GM19099 (cell line): ENCODE results near the gene RNF115.

Experiments
- POLR2A ChIP-seq: IDR thresholded peaks from 3 replicates; pipeline ENCODE4 v1.6.1; 2011; ENCODE audit warnings: low read depth; ENCODE audit not compliant: insufficient read length; ENCODE audit errors: extremely low read depth

Gene RNF115

GRCh38 chr1:145788580-145788979 is 35.3 kb downstream of the RNF115 start:
- no peak for TF ChIP-seq POLR2A

DNA sequence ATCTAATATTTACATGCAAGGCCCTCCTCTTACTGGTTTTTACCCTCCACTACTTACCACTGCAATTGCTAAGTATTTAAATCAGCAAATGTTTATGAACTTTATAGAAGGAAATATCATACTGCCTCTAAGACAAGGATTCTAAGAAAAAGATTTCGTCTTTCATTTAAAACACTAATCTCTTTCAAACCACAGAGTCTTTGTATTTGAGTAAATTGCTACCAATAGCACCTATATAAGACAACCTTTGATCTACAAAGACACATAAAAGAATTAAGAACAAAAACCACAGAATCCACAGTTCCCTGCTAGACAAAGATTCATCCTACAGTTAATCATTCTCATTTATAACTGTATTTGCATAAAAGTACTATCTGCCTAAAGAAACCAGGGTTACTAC is 37.6 kb downstream of the RNF115 start:
- TF ChIP-seq POLR2A = no peak

- no peak for TF ChIP-seq POLR2A
Observed at GRCh38 chr1:145785547-145785946, 38.3 kb downstream of the RNF115 start.

DNA sequence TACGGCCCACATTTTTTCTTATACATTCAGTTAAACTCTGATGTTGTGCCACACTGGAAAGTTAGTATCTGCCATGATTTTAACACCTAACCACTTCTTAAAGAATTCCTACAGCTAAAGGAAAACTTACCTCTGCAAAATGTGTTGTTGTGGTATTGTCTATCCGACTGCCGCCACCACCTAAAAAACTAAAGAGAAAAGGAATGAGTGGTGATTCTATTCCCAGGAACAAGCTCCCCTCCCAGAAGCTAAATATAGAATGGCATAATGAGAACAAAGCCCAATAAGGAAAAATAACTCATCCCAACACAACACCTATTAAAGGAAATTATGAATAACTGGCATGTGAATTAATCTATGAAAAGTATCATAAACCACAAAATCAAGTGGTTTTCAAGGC is 39.5 kb downstream of the RNF115 start:
- no peak for TF ChIP-seq POLR2A

GRCh38 chr1:145782272-145783099 is 41.4 kb downstream of the RNF115 start:
- no peak for TF ChIP-seq POLR2A

- no peak for TF ChIP-seq POLR2A
Observed at GRCh38 chr1:145778146-145778540, 45.8 kb downstream of the RNF115 start.

DNA sequence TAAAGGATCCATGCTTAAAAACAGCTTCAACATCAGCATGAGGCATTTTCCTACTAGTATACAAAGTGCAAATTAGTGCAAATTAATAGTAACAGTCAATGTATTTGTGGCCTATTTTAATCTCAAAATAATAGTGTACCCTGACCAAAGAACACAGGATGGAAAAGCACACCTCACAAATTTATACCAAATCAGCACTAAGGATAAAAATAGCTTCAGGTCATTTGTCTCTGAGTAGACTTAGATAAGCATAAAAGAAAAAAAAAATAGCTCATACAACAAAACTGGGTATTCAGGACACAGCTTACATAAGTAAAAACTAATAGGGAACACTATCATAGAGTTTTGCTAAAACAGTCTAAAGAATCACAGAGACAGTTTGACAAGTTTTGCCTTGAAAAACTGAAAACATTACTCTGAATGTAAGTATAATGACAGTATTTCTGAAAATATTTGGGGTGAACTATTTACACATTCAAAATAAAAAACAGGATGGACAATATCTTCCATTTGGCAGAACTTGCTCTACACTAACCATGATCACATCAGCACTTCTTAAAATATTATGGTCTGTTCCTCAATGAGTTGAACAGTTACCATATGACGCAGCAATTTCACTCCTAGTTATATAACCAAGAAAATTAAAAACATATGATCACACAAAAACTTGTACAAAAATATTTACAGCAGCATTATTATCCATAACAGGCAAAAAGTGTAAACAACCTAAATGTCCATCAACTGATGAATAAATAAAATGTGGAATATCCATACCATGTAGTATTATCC is 46.3 kb downstream of the RNF115 start:
- TF ChIP-seq POLR2A = no peak

- TF ChIP-seq POLR2A = no peak
Observed at GRCh38 chr1:145773423-145773822, 50.5 kb downstream of the RNF115 start.

DNA sequence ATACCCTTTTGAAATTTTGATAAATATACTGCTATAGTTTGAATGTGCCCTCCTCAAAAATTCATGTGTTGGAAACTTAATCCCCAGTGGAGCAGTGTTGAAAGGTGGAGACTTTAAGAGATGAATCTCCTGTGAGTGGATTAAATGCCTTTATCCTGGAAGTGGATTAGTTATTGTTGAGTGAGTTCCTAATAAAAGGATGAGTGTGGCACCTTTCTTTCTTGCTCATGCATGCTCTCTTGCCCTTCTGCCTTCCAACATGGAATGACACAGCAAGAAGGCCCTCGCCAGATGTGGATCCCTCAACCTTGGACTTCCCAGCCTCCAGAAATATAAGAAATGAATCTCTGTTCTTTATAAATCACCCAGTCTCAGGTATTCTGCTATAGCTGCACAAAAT is 52.8 kb downstream of the RNF115 start:
- TF ChIP-seq POLR2A = no peak

GRCh38 chr1:145759721-145760120 is 64.2 kb downstream of the RNF115 start:
- no peak for TF ChIP-seq POLR2A

DNA sequence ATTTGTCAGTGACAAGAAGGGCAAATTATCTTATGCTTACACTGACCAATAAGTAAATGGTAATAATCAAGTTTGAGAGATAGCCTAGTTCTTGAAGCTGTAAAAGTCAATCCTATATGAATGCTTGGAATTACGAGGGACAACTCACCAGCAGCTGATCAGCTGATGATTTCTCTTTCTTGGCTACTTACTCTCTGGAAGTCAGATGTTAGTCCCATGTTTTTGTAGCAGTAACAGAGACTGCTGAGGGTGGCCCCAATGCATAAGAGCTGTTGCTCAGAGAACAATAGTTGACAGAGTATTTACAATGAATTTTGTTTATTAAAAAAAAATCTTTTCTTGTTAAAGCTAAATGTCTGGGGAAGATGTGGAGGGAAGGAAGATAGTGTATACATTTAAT is 65.3 kb downstream of the RNF115 start:
- TF ChIP-seq POLR2A = no peak

DNA sequence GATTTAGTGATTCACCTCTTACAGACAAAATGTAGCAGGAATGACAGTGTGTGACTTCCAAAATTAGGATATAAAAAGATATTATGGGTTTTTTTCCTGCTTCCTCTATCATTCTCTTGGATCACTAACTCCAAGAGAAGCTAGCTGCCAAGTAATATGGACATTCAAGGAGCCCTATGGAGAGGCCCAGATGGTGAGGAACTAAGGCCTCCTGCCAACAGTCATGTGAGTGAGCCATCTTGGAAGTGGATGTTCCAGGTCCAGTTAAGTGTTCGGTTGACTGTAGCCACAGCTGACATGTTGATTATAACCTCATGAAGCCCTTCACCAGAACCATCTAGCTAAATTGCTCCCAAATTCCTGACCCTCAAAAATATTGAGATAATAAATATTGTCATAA is 65.8 kb downstream of the RNF115 start:
- no peak for TF ChIP-seq POLR2A

- TF ChIP-seq POLR2A = no peak
Observed at GRCh38 chr1:145757420-145757819, 66.5 kb downstream of the RNF115 start.

DNA sequence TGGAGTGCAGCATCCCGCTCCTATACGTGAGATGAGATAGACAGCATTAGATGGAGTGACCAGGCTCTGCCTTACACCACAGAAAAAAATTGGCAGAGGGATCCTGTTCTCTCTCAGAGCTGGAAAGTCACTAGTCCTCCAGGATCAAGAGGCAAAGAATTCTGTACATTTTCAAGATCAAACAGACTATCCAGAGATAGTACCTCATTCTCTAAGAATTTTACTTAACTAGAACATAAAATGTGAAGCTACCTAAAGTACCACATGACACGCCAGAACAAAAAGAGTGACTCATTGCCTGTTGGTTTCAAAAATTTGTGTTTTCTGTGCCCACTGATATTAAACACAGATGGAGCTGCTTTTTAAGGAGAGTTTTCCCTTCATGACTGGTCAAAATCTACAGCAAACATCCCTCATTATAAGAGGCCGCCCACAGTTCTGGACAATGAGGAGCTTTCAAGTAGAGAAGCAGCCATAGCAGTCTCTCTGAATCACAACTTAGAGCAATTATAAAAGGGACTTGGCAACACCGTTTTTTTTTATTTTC is 72.3 kb downstream of the RNF115 start:
- TF ChIP-seq POLR2A = no peak

DNA sequence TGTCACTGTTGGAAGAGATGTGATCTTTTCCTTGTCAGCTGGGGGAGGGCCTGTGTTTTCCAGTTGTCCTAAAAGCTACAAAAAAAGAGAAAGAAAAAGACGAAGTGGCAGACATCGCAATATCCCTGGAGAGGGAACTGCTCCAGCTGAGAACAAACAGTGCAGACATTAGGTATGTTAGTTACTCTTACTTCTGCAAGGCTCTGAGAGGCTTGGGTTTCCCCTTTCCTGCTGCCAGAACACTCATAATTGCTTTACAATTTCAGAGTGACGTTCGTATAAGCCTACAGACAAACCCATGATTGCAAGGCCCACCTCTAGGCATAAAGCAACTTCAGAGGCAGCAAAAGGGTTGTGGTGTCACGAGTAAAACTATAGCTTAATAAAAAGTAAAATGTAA is 73.5 kb downstream of the RNF115 start:
- no peak for TF ChIP-seq POLR2A
